Measurements from ENCODE around the gene OSBPL8.
"Not testable (repeated sequence)": the region's sequence is repeated elsewhere in the genome, so short reads cannot be mapped to it uniquely, and the experiment has no call there.

OSBPL8 gene

GRCh38 chr12:76346236-76346635 is 213.3 kb downstream of the OSBPL8 start:
- DNase-seq: no peak

DNA sequence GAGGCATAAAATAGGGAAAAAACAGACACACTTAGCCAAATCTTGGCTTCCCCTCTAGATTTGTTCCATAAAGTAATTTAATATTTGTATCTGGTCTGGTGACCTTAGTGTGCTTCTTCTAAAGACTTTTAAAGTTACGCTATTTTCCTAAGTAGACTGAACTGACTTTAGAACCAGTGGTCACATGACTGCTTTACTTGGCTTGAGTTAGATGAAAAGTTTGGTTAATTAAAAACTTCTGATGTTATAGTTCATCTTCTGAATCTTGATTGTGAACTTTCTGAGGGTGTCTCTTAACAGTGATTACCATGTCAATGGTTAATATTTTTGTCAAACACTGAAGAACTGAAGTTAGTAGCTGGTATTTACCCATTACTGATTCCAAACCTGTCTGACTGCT is 214.0 kb downstream of the OSBPL8 start:
- no peak for DNase-seq

DNA sequence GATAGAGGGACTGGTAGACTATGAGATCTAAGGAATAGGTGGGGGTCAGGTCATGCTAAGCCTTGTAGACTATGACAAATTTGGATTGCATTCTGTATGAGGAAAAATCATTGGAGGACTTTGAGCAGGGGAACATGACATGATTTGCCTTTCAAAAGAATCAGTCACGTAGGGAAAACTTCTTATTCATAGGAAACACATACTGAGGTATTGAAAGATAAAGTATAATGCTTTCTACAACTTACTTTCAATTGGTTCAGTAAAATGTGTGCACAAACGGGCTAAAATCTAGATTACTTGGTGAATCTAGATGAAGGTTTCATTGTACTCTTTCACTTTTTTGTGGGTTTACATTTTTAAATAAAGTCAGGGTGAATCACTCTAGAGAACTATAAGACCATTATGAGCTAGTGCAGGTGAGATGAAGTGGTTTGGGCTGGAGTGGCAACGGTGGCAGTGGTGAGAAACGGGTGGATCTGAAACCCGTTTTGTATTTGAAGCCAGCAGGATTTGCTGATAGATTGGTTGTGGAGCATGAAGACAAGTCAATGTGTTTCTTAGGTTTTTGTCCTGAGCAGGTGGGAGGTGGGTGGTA is 218.0 kb downstream of the OSBPL8 start:
- DNase-seq: no peak

- DNase-seq: peak; percentile 51 to 57
Measured at GRCh38 chr12:76340680-76341435, 218.7 kb downstream of the OSBPL8 start.

DNA sequence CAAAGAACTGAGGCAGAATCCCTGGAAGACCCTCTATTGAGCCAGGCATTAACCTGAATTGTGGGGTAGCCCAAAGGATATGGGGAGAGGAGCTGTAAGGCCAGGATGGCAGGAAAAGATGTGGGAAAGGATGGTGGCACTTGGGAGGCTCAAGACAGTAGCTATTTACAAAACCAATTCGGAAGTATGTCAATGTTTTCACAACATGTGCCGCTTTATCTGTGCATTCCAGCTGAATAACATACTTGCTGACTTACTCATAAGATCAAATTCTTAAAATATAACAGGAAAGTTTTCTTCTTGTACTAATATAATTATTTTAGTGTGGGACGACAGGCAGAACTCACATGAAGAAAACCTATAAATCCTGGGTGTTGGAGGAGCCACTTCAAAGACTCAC is 222.0 kb downstream of the OSBPL8 start:
- DNase-seq: no peak

- no peak for DNase-seq
Measured at GRCh38 chr12:76332606-76333005, 227.0 kb downstream of the OSBPL8 start.

DNA sequence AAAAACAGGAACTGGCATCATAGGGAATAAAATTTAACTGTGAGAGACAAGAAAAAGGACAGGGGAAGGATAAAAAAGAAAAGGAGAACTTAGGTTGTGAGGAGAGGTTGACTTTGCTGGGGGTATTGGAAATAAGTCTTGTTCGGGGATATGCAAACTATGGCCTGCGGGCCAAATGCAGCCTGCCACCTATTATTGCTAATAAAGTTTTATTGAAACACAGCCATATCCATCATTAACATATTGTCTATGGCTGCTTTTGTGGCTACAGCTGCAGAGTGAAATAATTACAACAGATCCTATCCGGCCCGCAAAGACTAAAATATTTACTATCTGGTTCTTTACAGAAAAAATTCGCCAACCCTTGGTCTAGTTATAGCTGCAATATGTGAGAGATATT is 230.0 kb downstream of the OSBPL8 start:
- DNase-seq: no peak

DNA sequence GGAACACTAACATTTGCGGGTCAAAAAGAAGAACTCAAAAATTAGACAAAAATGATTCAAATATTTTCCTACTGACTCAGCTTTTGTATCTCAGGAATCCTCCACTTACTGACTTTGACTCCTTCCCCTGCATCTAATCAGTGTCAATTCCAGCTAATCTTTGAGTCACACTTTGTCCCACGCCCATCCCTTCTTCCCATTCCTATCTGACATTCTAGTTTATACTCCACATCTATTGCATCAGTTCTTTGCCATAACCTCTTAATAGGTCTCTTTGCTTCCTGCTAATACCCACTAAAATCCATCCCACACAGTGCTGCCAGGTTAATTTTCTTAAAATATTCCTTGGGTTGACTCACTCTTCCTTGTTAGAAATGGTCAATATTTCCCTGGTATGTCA is 230.4 kb downstream of the OSBPL8 start:
- no peak for DNase-seq

DNA sequence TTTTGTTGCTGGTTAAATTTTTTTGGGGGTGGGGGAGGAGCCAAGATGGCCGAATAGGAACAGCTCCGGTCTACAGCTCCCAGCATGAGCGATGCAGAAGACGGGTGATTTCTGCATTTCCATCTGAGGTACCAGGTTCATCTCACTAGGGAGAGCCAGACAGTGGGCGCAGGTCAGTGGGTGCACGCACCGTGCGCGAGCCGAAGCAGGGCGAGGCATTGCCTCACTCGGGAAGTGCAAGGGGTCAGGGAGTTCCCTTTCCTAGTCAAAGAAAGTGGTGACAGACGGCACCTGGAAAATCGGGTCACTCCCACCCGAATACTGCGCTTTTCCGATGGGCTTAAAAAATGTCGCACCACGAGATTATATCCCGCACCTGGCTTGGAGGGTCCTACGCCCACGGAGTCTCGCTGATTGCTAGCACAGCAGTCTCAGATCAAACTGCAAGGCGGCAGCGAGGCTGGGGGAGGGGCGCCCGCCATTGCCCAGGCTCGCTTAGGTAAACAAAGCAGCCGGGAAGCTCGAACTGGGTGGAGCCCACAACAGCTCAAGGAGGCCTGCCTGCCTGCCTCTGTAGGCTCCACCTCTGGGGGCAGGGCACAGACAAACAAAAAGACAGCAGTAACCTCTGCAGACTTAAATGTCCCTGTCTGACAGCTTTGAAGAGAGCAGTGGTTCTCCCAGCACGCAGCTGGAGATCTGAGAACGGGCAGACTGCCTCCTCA is 239.8 kb downstream of the OSBPL8 start:
- not testable (repeated sequence) for DNase-seq

DNA sequence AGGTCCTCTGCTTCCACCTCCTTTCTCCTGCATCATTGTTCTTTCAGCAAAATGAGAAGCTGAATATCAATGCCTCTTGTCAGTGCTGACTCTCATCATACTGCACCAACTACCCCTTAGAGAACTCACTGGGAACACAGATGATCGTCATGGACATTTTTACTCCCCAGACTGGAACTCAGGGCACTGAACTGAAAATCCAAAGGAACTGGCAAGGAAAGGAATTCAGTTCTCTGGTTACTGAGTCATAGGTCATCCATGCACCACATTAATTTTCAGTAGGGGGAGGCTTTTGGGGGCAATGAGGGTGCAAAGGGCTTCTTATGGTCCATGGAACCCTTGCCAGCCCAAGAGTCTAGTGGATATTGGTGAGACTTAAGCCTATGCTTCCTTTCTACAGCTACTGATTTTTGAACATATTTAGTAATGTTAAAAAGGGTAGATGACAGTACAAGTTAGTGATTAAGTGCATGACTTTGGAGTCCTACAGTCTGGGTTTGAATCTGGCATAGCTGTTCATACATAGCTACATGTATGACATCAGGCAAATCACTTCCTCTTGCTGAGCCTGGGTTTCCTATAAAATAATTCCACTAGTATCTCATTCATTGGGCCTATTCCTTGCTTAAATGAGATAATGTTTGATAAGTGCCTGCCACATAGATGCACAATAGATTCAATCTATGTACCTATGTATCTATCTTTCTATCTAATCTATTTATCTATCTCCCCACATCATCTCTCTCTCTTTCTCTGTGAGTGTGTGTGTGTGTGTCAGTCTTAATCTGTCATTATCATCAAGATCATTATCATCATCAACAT is 240.6 kb downstream of the OSBPL8 start:
- DNase-seq: no peak

- DNase-seq: no peak
Measured at GRCh38 chr12:76317976-76318375, 241.6 kb downstream of the OSBPL8 start.

DNA sequence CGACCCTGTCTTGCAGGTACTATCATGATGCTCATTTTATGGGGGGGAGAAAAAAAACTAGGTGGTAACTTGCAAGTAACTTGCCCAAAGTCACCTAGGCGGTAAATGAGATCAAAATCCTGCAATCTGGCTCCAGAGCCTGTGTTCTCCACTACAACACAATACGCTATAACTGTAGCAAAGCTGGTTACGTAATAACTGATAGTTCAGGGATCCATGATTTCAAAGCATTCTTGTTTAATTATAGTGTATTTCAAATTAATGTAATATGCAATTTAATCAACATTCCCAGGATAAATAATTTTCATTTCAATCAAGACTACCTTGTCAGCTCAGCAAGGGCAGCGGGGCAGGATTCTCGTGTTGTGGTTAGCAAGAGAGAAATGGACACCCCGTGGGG is 243.1 kb downstream of the OSBPL8 start:
- no peak for DNase-seq

GRCh38 chr12:76313299-76313698 is 246.3 kb downstream of the OSBPL8 start:
- no peak for DNase-seq

- peak; percentile 53 to 56 for DNase-seq
Measured at GRCh38 chr12:76312315-76312714, 247.3 kb downstream of the OSBPL8 start.

DNA sequence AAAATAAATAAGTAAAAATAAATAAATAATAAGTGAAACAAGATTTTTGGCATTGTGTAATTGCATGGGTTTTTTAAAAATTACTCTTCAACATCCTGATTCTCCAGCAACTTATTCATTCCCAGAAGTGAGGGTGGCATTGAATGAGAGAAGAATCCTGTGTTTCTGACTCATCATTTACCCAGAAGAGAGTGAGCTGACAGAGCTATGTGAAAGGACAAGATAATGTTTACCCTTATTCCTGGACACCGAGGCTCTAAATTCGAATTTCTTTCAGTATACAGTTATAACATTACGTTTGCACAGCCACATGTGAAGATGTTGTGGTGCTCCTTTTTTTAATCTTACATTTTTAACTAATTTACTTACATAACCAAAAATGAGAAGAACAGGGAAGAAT is 247.8 kb downstream of the OSBPL8 start:
- peak; percentile 27 to 54 for DNase-seq

DNA sequence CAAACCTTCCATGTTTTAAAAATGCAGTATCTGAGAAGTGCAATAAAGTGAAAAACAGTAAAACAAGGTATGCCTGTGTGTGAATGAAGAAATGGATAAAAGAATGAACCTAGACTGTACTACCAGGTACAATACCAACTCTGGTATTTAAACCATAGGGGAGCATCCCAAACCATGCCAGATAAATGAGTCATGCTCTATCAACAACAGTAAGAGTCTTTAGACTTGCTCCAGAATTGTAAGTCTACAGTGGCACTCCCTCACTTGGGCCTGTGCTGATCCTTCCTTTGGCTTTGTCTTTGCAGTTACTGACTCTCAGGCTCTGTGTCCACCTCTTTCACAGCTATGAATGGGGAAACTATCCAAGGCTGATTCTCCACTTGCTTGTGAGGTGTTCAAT is 249.5 kb downstream of the OSBPL8 start:
- DNase-seq: no peak

DNA sequence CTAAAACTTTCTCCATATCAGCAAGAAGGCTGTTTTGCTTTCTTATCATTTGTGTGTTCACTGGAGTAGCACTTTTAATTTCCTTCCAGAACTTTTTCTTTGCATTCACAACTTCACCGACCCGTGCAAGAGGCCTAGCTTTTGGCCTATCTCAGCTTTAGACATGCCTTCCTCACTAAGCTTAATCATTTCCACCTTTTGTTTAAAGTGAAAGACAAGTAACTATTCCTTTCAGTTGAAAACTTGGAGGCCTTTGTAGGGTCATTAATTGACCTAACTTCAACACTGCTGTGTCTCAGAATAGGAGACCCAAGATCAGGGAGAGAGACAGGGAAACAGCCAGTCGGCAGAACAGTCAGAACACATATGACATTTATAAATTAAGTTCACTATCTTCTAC is 250.7 kb downstream of the OSBPL8 start:
- DNase-seq: no peak

DNA sequence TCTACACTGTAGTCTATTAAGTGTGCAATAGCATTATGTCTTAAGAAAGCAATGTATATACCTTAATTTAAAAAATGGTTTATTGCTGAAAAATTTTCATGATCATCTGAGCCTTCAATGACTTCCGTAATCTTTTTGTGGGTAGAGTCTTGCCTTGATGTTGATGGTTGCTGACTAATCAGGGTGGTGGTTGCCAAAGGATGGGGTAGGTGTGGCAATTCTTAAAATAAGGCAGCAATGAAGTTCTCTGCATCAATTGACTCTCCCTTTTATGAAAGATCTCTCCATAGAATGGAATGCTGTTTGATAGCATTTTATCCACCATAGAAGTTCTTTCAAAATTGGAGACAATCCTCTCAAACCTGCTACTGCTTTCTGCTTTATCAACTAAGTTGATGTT is 252.5 kb downstream of the OSBPL8 start:
- peak in 1 of 2 donors; percentile 3 for DNase-seq

DNA sequence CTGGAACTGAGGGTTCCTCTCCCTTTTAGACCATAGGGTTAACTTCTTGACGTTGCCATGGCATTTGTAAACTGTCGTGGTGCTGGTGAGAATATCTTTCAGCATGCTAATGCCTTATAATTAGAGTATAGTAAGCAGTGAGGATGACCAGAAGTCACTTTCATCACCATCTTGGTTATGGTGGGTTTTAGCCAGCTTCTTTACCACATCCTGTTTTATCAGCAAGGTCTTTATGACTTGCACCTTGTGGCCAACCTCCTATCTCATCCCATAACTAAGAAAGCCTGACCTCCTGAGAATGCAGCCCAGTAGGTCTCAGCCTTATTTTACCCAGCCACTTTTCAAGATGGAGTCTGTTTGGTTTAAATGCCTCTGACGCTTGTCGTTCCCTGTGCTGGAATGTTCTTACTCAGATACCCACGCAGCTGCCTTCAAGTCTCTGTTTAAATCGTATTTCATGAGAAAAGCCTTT is 255.5 kb downstream of the OSBPL8 start:
- DNase-seq: no peak

GRCh38 chr12:76303365-76303764 is 256.2 kb downstream of the OSBPL8 start:
- no peak for DNase-seq
